NCI-H2081 (cell line): ENCODE results near the gene IRX6.

ENCODE experiments used
- DNase-seq, 2 experiments: peaks; one replicate each; lab custom pipeline; 2025; lab: John Stamatoyannopoulos, UW

Gene IRX6

DNA sequence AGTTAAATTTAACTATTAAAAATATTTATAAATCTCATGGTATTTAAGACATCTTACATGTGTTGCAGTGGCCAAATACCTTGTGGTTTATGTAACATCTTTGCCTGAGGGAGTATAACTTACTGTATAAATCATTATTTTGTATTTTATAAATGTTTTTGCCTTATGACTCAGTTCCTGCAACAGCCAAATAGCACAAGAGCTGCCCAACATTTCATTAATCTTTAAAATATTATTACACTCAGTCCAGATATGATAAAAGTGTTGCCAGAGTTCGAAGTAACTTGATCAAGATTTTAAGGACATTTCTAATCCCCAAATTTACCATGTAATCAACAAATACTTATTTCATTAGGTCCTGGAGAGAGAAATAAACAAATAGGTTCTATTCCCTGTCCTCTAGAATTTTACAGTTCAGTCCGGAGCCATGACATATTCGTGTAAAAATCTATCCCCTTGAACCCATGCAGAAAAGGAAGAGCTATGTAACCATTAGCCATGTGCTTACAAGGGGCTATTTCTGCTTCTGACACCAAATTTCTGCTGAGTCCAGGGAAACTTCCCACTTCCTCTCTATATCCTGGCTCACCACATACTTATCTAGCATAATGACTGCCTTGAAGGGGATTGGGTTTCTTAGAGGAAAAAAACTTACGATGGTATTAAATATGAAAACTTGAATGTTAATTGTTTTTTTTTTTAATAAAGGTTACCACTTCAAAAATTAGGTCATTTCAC, 44.0 kb downstream of the IRX6 start:
- no peak for DNase-seq

DNA sequence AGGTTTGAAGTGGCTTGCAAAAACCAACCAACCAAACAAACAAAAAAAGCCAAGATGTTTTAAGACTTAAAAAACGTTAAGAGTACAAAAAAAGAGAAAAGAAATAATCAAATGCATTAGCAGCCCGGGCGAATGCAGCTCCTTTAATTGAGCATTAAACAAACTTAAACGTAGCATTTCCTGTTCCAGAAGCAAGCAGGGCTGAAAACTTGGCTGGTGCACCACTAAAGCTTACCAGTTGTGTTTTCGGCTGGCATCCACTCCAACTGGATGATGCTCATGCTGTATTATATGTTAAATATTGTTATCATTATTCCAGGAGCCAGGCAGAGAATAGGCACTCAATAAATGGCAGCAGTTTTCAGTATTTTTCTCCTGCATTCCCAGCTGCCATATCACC, 45.1 kb downstream of the IRX6 start:
- DNase-seq = no peak

DNA sequence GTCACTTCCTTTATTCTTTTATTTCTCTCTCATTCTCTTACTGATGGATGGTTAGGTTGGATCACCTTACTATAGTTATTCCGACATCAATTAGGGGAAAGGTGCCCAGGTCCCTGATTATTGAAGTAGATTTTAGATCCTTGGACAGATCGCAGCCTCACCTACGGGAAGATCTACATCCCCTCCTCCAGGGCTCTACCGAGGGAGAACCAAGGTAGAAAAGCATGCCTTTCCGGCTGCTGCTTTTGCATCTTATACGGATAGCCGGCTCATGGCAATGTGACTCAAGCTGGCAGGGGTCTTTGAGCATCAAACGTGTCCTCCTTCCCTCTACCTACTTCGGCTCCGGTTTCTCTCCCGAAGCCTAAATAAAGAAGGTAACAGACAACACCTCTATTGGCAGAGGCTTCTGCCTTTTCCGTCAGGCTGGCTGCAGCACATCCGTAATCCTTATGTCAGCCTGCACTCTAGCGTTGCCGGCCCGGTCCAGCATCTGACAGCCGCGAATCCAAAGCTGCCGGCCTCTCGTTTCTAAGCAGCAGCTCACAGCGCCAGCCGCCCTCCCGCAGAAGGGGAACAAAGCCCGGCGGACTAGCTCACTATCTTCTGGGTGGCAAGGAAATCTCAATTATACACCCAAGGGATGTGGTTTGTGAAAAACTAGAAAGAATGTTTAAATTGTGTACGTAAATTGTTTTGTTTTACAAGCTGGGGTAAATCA, 46.9 kb downstream of the IRX6 start:
- no peak for DNase-seq

DNA sequence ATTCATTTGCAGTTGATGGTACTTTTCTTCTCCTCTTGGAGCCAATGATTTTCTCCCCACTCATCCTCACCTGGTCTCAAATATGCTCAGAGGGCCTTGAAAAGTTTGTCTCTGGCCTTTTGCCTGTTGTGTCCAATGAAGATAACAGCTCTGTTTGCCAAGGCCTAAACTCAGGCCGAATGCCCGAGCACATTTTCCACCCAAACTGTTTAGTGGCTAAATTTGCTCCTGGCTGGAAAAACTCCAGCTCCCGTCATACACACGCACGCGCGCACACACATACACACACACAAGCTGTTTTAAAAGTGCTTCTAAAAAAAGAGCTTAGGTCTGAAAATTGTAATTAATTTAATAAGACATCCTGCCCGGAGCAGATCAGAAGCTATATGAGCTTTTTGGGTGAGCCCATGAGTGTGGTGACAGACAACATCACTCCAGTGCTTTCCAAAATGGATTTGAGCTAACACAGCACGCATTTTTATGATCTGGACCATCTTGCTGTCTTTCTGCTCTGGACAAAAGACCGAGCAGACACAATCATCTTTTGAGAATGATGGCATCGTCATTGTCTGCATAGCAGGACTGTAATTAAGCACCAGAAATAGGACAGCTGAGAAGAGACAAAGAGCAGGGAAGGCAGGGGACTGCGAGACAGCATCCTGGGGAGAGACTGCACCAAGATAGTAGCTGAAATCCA, 48.9 kb downstream of the IRX6 start:
- DNase-seq = no peak

DNA sequence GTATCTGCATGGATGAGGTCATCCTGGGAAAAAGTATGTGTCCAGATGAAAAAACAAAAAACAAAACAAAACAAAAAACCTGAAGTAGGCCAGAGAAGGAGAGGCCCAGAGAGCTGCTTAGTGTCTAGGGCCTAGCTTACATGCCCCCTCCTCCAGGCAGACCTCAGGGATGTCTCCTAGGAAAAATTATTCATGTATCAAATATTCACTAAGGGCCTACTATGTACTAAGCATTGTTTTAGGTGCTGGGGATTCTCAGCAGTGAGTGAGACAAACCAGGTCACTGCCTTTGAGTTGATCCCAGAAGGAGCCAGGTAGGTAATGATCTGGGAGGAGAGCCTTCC, 49.5 kb downstream of the IRX6 start:
- no peak for DNase-seq

DNA sequence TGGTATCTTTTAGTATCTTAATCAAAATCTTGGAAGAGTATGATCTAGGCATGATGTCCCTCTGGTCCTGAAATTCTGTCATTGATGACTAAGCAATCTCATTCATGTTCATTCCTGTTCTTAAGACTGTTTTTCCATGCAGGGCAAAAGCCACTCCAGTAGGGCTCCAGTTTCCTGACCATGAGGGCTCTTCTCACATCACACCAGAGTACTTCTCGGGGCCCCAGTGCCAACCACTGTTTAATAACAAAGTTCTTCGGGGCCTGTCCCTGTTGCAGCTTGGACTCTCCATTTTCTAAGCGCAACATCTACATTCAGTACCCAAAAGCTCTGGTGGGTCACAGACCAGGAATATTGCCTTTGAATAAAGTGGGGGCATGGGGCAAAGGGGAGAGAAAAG, 52.0 kb downstream of the IRX6 start:
- DNase-seq = no peak

DNA sequence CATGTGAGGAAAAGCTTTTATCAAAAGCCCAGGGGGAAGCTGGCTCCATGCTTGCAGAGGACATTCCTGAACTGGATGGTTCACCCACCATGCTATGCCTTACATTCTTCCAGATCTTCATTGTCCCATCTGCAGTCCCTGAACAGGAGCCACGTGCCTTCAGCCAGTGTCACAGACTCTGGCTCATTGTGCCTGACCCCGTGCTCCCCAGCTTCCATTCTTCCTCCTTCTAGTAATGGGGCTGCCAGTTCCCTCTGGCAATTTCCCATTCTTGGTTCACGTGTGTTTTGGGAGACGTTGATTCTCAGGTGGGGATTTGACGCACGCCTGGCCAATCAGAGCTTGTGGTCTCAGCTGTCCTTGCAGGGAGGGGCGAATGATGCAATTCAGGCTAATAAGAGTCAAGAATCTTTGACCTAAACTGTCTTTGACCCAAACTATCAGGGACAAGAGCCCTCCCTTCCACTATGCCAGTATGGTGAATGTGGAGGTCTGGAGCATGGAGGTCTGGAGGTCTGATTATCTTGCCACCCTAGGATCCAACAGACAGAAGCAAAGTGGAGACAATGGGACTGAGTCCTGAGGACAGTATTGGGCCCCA, 52.7 kb downstream of the IRX6 start:
- DNase-seq = no peak

DNA sequence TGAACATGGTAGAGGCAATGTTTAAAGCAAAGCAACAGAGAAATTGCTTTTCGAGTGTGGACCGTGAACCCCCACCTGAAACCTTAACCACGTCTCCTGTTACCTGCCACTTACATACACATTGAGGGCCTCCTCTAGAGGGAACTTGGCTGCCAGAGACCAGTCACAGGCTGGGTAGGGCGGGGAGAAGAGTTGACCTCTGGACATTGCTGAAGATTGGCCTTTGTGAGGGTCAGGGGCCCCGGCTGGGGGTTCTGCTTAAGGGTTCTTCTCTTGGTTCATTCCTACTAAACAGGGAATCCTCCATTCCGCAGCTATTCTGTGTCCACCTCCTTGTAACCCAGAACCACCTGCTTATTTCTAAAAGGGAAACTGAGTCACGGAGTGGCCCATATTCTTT, 53.8 kb downstream of the IRX6 start:
- no peak for DNase-seq

DNA sequence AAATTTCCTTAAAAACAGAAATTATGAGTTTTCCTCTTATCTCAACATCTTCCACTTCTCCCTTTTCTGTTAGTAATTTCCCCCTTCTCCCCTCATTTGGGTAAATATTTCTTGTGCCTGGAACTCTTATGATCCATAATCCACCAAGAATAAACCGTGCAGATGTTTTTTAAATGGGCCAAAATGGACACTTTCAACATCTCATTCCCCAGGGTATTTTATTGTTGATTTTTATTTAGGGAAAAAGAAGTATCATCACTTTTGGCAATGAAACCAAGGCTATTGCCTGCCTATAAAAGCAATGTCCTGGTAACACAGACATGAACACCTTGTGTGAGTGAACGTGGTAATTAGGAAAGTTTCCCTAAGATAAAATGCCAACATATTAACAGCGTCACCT, 54.6 kb downstream of the IRX6 start:
- DNase-seq = no peak

DNA sequence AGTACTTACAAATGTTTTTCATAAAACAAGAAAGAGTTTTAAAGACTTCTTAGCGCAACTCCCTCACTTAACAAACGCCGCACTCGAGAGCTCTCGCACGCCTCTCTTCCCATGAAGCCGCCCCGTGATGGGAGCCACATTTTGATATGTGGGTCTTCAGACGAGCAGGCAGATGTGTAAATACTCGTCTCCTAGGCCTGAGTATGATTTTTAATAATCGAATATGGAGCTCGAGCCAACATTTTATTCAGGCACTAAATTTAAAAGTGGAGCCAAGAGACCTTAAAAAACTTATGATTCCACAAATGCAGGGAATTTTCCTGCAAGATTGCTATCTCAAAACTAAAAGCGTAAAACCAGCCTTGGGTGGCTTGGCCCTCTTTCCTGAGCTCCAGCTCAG, 55.4 kb downstream of the IRX6 start:
- DNase-seq = no peak

DNA sequence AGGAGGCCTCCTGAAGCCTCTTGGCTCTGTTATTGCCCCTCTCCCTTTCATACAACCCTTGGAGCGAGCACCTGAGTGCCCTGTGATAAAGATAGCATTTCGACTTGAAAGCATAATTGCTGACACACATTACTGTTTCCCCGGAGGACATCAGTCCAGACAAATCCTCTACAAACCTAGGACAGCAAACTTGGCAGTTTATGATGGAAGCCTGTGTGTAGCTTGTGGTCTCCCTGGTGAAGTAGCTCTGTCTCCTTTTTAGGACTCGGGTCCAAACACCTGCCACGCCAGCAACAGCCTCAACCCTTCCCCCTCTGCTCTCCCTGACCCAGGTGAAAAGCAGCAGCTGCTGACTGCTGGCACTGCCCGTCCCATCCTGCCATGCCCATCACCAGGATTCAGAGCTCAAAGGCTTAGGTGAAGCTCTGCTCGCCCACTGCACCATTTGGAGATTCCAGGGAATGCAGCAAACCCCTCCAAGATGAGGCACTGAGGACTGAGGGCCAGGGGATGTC, 55.9 kb downstream of the IRX6 start:
- no peak for DNase-seq
